NCI-H82 treated with DMSO at 0.1 percent for 48 hours (cell line): ENCODE results near the gene GSK3A.

Experiments
- DNase-seq: peaks from one replicate; lab custom pipeline; 2025; ENCODE audit not compliant: unreplicated experiment; lab: John Stamatoyannopoulos, UW

The GSK3A gene

DNA sequence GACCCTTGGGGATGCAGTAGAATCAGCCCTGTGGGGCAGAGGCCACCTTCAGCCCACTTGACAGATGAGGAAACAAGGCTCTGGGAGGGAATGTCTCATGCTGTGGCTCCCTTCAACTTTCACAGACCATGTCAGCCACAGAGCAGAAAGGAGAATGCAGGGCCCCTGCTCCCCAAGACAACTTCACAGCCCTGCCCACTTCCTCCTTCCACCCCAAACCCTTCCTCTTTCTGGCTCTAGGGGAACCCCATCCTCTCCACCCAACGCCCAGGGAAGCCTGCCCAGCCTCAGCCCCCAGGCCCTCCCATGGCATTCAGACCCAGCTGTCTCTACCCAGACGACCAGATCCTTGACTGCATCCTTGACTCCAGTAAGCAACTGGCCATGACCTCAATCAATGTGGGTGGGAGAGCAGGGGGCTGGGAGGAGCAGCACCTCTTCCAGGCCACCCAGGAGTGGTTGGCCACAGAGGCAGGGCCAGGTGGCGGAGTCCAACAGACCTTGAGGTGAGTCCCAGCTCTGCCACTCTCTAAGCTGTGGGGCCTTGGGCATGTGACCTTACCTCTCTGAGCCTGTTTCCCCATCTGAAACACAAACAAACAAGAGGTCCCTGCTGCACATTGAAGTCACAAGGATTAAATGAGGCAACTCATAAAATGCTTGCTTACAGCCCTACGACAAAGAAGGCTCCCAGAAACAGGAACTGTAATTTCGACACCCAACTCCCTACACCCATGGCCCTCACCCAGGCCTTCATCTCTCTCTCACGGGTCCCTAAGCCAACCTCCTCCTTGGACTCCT, 40.7 kb downstream of the GSK3A start:
- no peak for DNase-seq

DNA sequence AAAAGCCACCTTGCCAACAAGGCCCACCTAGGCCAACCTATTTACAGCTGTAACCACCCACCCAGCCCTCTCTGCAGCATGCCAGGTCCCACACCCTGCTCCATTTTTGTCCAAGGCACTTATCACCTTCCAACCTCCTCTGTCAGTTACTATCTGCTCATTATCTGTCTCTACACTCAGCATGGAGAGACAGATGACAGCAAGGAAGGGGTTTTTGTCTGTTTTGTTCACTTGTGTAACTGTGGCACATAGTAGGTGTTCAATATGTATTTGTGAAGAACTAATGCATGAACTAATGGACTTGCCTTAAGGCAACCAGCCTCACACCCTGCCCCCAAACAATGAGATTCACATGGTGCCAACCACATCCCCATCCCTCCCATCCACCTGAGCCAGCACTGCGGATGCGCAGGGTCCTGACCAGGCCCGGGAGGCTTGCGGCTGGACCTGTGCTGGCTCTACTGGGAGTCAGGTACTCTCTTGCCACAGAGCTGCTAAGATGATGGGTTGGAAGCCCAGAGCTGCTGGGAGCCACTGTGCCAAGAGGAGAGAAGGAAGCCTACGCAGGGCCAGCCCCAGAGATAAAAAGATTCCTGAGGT, 42.2 kb downstream of the GSK3A start:
- no peak for DNase-seq

DNA sequence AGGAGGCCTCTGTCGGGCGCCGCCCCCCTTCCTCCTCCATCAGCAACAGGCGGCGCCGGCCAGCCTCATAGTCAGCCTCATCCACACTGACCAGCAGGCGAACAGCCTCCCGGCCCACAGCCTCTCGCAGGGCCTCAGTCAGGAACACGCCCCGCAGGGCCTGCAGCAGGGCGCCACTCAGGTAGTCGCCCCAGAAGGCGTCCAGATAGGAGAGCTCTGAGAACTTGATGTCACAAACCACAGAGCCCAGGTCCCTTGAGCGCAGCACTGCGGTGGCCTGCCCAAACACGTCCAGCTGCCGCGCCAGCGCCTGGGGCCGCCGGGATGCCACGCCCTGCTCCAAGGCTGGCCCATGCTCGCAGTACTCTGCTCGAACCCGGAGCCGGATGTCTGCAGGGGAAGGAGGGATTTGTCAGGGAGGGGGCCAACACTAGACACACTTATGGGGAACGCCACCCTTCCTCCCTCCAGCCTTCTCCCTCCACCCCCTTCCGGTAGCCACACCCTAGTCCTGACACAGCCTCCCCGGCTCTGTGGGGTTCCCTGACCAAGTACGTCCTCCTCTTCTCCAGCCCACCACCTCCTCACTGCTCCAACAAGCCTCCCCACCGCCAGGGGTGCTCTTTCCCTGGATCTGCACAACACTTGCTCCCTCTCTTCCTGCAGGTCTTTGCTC, 42.8 kb downstream of the GSK3A start:
- no peak for DNase-seq

DNA sequence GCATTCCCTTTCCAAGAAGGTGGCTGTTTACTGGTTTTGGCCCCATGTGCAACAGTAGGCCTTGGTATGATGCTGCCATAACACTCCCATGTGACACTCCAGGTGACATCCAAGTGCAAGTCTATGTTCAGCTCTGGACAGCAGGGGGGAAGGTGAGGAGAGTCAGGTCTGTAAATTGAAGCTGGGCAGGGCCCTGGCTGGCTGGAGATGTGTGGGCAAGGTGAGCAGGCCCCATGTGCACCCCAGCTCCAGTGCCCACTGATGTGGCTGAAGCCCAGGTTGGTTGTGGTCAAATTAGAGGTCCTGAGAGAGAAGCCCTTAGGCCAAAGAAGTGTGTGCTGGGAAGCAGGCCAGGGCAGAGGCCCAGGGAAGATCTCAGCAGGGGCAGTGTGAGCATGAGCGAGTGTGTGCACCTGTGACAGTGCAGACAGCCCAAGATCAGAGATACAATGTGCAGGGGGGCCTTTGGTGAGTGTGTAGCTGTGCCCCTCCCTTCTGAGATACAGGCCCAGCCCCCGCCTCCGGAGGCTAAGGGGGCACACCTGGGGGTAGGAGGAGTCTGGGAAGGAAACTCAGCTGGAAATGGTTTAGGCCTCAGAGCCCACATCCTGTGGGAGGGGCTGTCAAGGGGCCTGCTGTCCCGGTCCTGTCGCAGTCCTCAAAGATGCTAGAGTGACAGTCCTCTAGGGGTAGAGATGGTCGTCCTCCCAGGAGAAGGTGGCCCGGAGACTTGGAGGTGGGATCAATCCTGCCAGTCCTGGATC, 43.5 kb downstream of the GSK3A start:
- no peak for DNase-seq

DNA sequence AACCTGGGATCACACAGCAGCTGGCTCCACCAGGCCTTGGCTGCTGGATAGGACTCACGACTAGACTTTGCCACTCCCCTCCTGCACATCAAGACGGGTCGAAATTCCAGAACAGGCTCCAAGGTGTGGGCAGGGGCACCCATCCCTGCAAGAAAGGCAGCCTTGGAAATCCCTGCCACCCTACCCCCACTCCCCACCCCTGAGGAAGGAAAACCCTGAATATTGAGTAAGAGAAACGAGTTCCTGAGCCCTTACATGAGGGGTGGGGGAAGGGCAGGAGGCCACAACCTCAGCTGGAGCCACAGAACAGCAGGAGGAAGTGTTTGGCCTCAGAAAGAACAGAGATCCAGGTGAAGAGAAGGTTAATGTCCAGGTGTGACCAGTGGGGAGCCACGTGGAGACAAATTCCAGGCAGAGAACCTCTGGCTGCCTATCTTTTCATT, 45.0 kb downstream of the GSK3A start:
- no peak for DNase-seq

DNA sequence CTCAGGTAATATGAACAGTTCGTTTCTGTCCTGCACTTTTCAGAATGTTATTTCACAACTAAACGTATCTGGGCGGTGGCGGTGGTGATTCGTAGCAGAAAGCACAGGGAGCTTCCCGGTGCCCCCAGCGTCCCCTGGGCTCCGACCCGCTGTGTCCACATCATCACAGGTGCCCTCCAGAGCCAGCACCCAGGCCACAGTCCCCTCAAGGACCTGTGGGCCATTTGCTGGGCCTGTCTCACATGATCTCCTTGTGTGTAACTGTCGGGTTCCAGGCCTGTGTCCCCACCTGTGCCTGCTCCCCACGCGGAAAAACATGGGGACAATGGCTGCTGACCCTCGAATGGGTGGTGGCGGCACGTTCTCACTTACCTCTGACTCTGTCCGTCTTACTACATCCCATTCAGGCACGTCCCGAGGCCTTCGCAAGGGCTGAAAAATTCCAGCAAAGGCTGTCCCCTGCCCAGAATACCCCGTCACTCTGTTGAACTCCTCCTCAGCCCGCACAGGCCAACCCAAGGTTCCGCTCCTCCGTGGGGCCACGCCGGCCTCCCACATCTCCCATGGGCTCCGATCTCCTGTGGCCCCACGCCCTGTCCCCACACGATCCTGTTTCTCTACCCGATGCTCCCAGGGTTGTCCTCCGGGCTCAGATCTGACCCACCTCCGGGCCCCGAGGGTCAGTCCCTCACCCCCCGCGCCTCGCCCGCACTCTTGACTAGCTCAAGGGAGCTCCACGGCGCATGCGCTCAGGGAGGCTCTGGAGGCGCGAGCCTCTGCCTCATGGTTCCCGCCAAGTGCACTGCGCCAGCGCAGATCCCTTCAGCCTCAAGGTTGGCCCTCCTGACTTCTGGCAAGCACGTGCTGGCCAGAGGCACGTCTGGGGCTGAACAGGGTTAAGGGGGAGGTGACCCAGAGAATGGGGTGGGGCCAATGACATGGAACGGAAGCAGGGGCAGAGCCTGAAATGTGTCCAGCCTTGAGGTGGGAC, 46.1 kb downstream of the GSK3A start:
- DNase-seq: no peak

DNA sequence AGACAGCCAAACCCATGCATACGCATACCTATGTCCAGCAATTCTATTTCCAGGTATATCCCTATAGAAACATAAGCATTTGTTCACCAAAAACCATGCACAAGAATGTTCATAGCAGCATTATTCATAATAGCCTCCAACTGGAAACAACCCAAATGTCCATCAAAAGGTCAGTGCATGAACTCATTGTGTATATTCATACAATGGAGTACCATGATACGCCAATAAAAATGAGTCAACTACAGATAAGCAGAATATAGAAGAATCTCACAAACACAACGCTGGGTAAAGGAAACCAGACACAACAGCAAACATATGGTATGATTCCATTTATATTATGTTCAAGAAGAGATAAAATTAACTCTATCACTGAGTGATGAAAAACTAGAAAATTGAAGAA, 48.7 kb downstream of the GSK3A start:
- no peak for DNase-seq

DNA sequence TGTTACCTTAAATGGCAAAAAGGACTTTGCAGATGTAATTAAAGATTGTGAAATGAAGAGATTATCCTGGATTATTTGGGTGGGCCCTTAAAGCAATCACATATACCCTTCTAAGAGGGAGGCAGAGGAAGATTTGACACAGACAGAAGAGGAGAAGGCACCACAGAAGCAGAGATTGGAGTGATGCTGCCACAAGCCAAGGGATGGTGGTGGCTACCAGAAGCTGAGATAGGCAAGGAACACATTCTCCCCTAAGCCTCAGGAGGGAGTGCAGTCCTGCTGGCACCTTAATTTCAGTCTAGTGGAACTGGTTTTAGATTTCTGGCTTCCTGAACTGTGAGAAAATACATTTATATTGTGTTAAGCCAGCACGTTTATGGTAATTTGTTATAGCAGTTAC, 49.1 kb downstream of the GSK3A start:
- DNase-seq: no peak

- DNase-seq: no peak
Measured at GRCh38 chr19:42191855-42192254, 50.5 kb downstream of the GSK3A start.

GRCh38 chr19:42191330-42191729, 51.1 kb downstream of the GSK3A start:
- DNase-seq: no peak

DNA sequence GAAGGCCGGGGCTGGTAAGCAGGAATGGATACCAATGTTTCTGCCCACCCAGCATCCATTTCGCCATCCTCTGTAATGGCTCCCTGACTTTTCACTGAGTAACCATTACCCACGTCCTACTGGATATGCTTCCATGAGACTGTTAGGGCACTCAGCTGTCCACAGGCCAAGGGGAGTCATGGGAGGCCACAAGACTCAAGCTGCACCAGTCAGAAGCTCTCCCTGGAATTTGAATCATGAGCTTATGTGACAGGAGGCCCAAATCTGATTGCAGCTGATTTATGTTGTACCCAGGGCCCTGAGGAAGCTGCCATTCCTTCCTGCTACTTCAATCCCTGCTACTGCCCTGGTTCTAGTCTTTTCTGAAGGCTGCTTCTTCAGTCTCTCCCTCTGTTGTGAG, 53.3 kb downstream of the GSK3A start:
- peak; percentile 65 for DNase-seq

GRCh38 chr19:42188665-42189064, 53.7 kb downstream of the GSK3A start:
- DNase-seq: no peak

- no peak for DNase-seq
Measured at GRCh38 chr19:42185277-42185676, 57.1 kb downstream of the GSK3A start.

DNA sequence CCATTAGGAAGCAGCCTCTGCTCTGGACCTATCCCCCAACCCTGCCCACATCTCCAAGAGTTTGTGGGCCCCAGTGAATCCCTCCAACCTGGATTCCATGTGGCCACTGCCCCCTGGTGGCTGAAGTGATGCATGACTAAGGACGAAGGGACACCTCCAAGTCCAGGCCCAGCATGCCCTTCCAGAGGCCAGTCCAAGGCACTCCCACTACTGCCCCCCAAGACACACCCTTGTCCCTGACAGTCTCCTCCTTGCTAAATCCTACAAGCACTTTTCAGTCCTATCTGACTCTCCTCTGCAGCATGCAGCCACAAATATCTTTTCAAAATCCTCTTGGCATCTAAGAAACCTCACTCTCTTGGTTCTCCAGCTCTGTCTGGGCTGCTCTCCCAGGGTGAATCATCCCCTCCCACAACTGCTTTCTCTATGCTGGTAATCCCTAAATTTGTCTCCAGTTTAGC, 58.0 kb downstream of the GSK3A start:
- DNase-seq: peak; percentile 71
